Cardiac ventricle fibroblast (primary cell): Measurements from ENCODE around the gene B4GALT6. TPM values are rescaled to one million over a fixed set of nuclear protein-coding genes. Genes with fewer than 3 reads are reported as not detected.

Experiments
- total RNA-seq: library from RNA; depleted of rRNA; stranded (reverse); fragments of >200 nt; gene quantifications from 2 replicates; pipeline ENCODE4 v1.2.3, GENCODE V29; 2015

Gene B4GALT6
- total RNA-seq: 0.88 and 2.7 TPM in 2 replicates

GRCh38 chr18:31684279-31685096, at the start of gene B4GALT6:
Gene B4GALT6, minus strand, starts transcription at chr18:31684581. Its CDS starts 155 bp downstream, at chr18:31684426.

GRCh38 chr18:31591628-31592027, 92.8 kb downstream of the B4GALT6 start, which contains the start of gene TTR:
Gene TTR, plus strand, starts transcription at chr18:31591877. Its CDS starts 26 bp downstream, at chr18:31591903.

Other genes starting within 250 kb of the B4GALT6 start
- not detected in 2 replicates for gene DSG3, start 236.8 kb downstream of the B4GALT6 start, total RNA-seq
- under 0.01 and 0.05 TPM in 2 replicates for gene DSG2, start 186.4 kb downstream of the B4GALT6 start, total RNA-seq
- gene TTR, start 92.7 kb downstream of the B4GALT6 start, total RNA-seq: not detected in 2 replicates
- gene SLC25A52, start 76.3 kb upstream of the B4GALT6 start, total RNA-seq: not detected in 2 replicates